ENCODE data around the gene LRR1. TPM values are rescaled to one million over a fixed set of nuclear protein-coding genes. Genes with fewer than 3 reads are reported as not detected.
"Not testable (repeated sequence)": the region's sequence is repeated elsewhere in the genome, so short reads cannot be mapped to it uniquely, and the experiment has no call there.

Gene LRR1
- total RNA-seq, 1 donor from 2014 or later, result 7.1 TPM

GRCh38 chr14:49585803-49586672, 12.7 kb upstream of the LRR1 start, which contains the start of gene RPS29:
Gene RPS29, minus strand, starts transcription at chr14:49586380. Its CDS starts 34 bp downstream, at chr14:49586346.
- DNase-seq (ENCODE audit: low spot score), result peak; percentile 99

DNA sequence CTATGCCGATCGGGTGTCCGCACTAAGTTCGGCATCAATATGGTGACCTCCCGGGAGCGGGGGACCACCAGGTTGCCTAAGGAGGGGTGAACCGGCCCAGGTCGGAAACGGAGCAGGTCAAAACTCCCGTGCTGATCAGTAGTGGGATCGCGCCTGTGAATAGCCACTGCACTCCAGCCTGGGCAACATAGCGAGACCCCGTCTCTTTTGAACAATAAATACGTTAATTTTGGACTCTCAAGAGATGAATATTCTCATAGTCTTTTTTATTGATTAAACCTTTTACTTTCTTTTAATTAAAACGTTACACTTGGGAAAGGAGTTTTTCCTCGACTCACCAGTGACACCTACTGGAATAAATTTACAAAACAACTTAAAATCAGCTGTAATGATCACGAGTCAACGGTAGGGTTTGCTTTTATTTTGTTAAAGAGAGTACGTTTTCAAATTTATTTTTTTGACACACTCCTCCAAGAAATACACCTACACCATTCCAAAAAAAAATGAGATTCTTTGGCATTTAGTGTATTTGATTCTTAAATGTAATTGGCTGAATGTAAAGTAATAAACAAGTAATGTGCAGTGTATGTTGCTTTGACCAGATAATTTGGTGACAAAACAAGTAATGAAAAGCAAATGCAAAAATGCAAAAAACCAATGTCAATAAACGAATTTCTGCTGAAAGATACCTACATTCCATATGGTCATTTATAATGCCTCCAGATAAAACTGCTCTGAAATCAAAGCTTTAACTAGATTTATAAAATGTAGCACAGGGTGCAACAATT, 11.9 kb upstream of the LRR1 start:
- no peak for DNase-seq (ENCODE audit: low spot score)

GRCh38 chr14:49589387-49589786, 9.4 kb upstream of the LRR1 start:
- DNase-seq (ENCODE audit: low spot score), result no peak

GRCh38 chr14:49593016-49593415, 5.7 kb upstream of the LRR1 start:
- DNase-seq (ENCODE audit: low spot score), result no peak

- no peak for DNase-seq (ENCODE audit: low spot score)
Measured at GRCh38 chr14:49594347-49595091, 4.2 kb upstream of the LRR1 start.

DNA sequence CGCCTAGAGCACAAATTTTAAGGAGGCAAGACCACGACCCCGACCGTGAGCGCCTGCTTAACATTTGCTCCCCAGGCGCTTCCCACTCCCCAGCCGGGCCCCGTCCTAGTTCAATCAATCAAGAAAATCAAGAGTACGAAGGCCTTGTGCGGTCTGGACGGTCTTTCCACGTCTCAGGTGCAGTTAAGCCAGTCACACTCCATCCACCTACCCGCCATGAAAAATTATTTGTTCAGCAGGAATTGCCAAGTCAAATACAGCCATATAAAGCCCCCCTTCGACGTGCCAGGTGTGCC, 603 bp upstream of the LRR1 start:
- no peak for DNase-seq (ENCODE audit: low spot score)

GRCh38 chr14:49607583-49607982, 8.8 kb downstream of the LRR1 start:
- no peak for DNase-seq (ENCODE audit: low spot score)

GRCh38 chr14:49612251-49612650, 13.5 kb downstream of the LRR1 start:
- DNase-seq (ENCODE audit: low spot score), result no peak

- no peak for DNase-seq (ENCODE audit: low spot score)
Measured at GRCh38 chr14:49612671-49613070, 13.9 kb downstream of the LRR1 start.

DNA sequence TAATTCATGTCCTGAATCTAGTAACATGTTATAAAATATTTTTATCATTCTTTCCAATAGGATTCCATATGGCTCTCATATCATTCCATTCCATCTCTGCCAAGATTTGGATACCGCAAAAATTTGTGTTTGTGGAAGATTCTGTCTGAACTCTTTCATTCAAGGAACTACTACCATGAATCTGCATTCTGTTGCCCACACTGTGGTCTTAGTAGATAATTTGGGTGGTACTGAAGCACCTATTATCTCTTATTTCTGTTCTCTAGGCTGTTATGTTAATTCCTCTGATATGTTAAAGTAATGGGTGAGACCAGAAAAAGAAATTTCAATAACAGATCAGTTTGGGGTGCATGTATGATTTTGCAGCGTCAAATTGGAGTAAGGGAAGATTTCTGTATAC, 15.5 kb downstream of the LRR1 start:
- DNase-seq (ENCODE audit: low spot score), result no peak

- no peak for DNase-seq (ENCODE audit: low spot score)
Measured at GRCh38 chr14:49615776-49616175, 17.0 kb downstream of the LRR1 start.

DNA sequence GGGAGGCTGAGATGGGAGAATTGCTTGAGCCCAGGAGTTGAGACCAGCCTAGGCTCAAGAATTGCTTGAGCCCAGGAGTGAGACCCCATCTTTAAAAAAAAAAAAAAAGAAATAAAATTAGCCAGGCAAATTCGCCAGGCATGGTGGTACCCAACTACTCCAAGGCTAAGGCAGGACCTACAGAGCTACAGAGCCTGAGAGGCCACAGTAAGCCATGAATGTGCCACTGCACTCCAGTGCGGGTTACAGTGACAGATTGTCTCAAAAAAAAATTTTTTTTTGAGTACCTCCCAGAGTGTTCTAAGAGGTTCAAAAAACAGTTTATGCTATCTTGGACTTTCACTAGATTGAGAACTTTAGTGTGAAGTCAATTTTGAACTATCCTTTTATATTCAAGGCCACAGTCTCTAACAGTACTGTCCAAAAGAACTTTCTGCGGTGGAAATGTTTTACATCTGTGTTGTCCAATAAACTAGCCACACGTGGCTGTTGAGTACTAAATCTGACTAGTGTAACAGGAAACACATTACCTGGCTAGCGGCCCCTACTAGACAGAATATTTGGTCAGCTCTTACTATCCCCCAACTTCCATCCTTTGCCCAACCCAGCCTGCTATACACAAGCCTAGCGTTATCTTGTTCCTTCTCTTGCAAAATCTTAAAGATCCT, 19.2 kb downstream of the LRR1 start:
- DNase-seq (ENCODE audit: low spot score), result no peak

- not testable (repeated sequence) for DNase-seq (ENCODE audit: low spot score)
Measured at GRCh38 chr14:49619273-49619672, 20.5 kb downstream of the LRR1 start.

DNA sequence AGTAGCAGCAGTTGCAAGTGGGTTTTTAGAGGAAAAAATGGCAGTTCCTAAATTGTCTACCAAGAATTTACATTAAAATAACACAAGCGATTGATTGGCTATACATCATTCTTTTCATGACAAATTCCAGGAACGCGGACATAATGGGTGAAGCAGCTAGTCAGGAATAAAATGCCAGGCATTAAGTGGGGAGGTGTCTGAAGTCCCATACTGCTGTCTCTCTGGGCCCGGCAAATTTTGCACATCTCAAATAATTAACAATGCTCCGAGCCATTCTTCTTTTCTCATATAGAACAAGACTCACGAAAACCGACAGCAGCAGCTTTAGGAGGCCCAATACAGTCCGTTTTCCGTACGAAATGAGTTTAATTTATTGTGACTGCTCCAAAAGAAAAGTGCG, 21.0 kb downstream of the LRR1 start:
- DNase-seq (ENCODE audit: low spot score), result no peak

DNA sequence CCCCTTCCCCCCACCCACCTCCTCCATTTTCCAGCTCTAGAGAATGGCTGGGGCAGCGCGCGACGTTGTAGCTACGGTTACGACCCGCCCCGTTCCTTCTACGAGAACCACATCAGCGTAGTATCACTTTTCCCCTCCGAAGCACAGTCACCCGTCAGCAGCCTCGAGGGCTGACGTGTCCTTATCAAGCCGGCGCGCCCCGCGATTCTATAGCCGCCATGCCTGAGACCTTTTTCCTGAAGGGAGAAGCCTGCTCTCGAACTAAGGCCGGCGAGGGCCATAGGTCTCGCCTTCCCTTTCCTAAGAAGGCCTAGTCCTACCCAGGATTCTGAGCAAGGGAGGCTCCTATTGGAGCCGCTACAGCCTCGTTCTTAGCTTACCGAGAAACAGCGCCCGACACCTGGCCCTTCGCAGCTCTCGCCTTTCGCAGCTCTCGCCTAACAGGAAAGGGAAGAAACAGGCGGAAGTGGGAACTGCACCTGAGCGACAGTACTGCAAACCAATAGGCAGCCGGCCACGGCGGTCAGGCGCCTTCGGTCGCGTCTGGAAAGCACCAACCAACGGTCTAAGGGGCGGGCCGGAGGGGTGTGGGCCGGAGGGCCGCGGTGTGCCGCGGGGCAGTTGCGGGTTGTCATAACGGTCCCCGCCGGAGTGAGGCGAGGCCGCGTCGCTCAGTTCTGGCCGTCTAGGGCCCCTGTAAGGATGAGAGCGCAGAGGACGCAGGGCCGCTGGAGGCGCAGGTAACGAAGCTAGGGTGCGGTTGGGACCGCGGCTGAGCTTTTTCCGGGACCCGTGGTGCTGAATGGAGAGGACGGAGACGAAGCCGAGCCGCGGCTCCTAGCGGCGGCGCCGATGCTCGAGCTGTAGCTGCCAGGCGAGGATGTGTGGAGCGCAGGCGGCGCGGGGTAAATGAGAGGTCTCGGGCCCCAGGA, 21.7 kb downstream of the LRR1 start, which contains the start of the genes MGAT2 and RPL36AL:
TSS of gene MGAT2 (plus strand) at position 618 of the 932 bp plus-strand sequence. CDS start 470 bp downstream, outside the sequence.
TSS of gene RPL36AL (minus strand) at position 445 of the 932 bp plus-strand sequence. CDS start 1,522 bp downstream, outside the sequence.
- DNase-seq (ENCODE audit: low spot score), result peak; percentile 99

GRCh38 chr14:49621114-49621881, 22.6 kb downstream of the LRR1 start:
- DNase-seq (ENCODE audit: low spot score), result peak; percentile 76

GRCh38 chr14:49622022-49622607, 23.4 kb downstream of the LRR1 start:
- no peak for DNase-seq (ENCODE audit: low spot score)

GRCh38 chr14:49623387-49623786, 24.6 kb downstream of the LRR1 start:
- no peak for DNase-seq (ENCODE audit: low spot score)

Measured in ureter (tissue), 1 donor.